Epidermal melanocyte (primary cell): Measurements from ENCODE around the gene ZNF790.

Experiments
- DNase-seq: peaks from one replicate; pipeline ENCODE4 v3.0.0; 2011; ENCODE audit warnings: low spot score; ENCODE audit not compliant: insufficient read length

The ZNF790 gene

DNA sequence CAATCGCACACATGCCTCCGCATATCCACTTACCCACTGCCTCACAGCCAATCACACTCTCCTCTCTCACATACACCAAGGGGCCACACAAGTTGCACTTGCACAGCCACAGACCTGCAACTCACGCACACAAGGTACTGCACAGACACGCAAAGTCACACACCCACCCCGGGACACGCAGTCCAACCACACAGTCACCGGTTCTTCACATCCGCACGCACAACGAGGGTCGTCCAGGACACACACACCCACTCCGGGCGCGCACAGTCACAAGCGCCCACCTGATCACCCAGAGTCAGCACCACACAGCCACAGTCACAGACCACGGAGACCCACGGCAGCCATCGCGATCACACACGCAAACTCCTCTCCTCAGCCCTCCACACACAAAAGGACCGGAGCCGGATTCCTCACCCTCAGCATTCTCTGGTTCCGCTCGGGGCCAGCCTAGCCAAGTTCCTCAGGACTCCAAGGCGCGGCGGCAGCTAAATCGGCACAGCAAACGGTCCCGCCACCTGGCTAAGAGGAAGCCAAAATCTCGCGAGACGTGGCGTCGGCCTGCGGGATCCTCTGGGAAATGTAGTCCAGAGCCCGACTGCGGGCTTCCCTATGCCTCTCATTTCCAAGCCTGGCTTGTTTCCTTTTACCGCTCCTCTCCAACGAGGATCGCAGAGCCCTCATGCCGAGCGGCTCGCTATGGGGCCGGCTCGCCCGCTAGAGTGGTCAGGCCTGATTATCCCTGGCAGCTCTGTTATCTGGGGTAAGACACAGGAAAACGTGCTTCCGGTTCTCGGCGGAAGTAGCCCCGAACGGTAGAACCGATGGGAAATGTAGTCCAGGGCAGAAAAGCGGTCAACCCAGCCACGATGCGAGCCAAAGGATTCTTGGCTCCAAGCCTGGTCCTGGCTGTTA, 65.6 kb downstream of the ZNF790 start, which contains the start of gene ZNF850:
TSS of gene ZNF850 (minus strand) at position 497 of the 912 bp plus-strand sequence. CDS start 10,201 bp downstream, outside the sequence.
- DNase-seq = peak; percentile 97

DNA sequence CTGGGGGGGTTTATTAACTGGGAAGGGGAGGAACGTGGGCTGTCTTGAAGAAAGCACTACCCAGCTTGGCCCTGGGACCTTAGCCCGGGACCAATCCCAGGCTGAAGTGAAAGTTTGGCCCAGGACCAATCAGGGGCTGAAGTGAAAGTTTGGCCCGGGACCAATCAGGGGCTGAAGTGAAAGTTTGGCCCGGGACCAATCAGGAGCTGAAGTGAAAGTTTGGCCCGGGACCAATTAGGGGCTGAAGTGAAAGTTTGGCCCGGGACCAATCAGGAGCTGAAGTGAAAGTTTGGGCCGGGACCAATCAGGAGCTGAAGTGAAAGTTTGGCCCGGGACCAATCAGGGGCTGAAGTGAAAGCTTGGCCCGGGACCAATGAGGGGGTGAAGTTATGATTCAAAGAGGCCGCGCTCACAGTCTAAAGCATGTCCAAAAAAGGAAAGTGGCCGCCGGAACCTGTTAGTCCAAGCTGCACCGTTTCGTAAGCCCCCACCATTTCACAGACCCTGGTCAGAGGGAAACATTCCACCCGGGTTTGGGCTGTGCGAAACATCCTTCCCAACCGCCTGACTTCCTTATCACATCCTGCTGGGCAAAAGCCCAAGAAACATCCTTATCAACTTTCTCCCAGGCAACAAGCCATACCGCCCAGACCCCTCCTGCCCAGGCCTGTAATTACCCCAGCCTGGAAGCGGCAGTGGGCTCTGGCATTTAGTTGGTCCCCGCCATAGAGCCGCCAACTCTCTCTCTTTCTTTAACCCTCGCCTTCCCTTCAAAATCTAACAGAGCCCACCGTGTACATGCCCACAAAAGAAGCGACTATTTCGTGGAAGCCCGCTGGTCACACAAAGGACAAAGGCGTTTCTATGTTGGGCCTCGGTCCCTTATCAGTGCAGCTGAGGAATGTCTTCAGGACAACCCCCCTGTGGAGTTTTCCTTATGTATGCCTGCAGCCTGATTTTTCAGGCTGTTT, 66.6 kb downstream of the ZNF790 start:
- DNase-seq = no peak
